Activated T-cell treated with anti-CD3 and anti-CD28 coated beads, Interleukin-2, amount 50 U/mL, for 72 hours (primary cell): ENCODE data around the gene ANKDD1B. TPM values are rescaled to one million over a fixed set of nuclear protein-coding genes. Genes with fewer than 3 reads are reported as not detected.
A peak's percentile ranks its signal among the peaks of the same experiment; 100 is the strongest.

Source experiments
- ATAC-seq, 2 donors: fragments of 150-1000 bp; cut with Tn5 transposase; replicated peaks in 1 of 2; 2 replicates each; pipeline ENCODE4 v1.10.0; 2021; ENCODE audit warnings: moderate library complexity in 2 of 2, mild to moderate bottlenecking in 1 of 2
- DNase-seq, 2 donors: peaks; one replicate each; pipeline ENCODE4 v3.0.0; 2021 to 2022; ENCODE audit warnings: mixed read lengths in 1 of 2
- H3K27ac Mint-ChIP-seq: one replicate; pipeline ENCODE4 v1.8.0; 2022; ENCODE audit warnings: mild to moderate bottlenecking, moderate library complexity, mixed read lengths
- H3K27me3 Mint-ChIP-seq: one replicate; pipeline ENCODE4 v1.8.0; 2022; ENCODE audit warnings: low read depth, mixed read lengths
- H3K36me3 Mint-ChIP-seq, 2 donors: one replicate each; pipeline ENCODE4 v1.8.0; 2022; ENCODE audit warnings: mixed read lengths in 2 of 2, mild to moderate bottlenecking in 1 of 2; ENCODE audit not compliant: insufficient read depth in 2 of 2
- H3K4me1 Mint-ChIP-seq: one replicate; pipeline ENCODE4 v1.8.0; 2022; ENCODE audit warnings: low read depth, mixed read lengths
- H3K4me3 Mint-ChIP-seq, 2 donors: one replicate each; pipeline ENCODE4 v1.8.0; 2022; ENCODE audit warnings: mild to moderate bottlenecking in 2 of 2, mixed read lengths in 2 of 2, moderate library complexity in 2 of 2
- H3K9me3 Mint-ChIP-seq, 2 donors: one replicate each; pipeline ENCODE4 v1.8.0; 2022; ENCODE audit warnings: mixed read lengths in 2 of 2
- total RNA-seq, 2 donors: library from RNA; stranded (reverse); gene quantifications; one replicate each; pipeline ENCODE4 v1.2.3, GENCODE V29; 2022

Gene ANKDD1B
- total RNA-seq, 2 donors from 2014 or later: 0.23 to 0.26 TPM

DNA sequence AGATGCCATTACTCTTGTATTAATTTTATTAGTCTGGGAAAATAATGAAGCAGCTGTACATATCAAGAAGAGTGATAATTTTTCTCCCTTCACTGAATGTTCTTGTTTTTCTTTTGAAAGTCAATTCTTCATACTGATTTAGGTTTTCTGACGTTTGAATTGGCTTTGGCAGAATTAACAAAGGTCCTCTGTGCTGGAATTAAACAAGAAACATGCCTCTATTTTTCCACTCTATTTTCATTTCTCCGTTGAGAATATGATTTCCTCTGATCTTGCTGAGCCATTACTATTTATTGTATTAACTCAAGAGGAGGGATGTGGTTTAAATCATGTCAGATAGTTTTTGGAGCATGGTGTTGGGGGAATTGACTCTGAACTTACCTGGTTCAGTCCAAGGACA lies 42.3 kb downstream of the ANKDD1B start:
- no peak for ATAC-seq
- no peaks in the 10 kb centered on the region for H3K9me3 Mint-ChIP-seq
- H3K4me1 Mint-ChIP-seq: peaks cover 13% of the 10 kb centered on the region

DNA sequence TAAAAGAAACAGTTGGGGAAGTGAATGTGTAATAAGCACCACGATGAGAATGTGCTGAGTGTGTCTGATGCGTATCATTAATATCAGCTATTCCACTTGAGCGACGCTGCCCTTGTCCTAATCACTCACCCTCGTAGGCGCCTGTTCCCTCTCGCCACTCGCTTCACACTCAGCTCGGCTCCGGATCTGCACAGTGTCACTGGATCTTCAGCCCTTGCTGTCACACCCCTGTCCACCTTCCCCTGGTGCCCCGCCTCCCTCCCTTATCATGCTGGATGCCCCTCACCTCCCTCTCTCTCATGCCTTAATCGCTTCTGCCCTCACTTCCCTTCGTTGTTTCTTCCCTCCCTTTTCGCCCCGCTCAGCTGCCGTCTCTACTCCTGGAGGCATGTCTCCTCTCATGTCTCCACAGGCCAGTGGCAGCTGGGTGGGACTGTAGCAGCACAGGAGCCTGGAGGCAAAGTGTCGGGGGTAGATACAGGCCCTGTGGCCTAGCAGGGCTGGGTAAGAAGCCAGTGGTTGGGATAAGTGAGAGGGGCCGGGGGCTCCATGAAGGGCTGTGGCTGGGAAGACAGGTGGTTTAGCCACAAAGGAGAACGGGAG lies 43.5 kb downstream of the ANKDD1B start:
- Mint-ChIP-seq H3K27ac (no peak overlapping the region), H3K9me3 (no peaks in the 10 kb centered on the region), H3K36me3 (no peaks in the 10 kb centered on the region), H3K4me1 (peaks cover 7% of the 10 kb centered on the region), H3K4me3 (no peak overlapping the region), H3K27me3 (peaks cover 19% of the 10 kb centered on the region)
- ATAC-seq: no peak
- DNase-seq: no peak

More for the DNA sequence above, 42.3 kb downstream of the ANKDD1B start:
- H3K27ac Mint-ChIP-seq: no peak overlapping the region
- no peak for DNase-seq
- H3K36me3 Mint-ChIP-seq: peaks cover 0 to 2% of the 10 kb centered on the region in 2 donors
- no peak overlapping the region for H3K4me3 Mint-ChIP-seq
- peaks cover 19% of the 10 kb centered on the region for H3K27me3 Mint-ChIP-seq

DNA sequence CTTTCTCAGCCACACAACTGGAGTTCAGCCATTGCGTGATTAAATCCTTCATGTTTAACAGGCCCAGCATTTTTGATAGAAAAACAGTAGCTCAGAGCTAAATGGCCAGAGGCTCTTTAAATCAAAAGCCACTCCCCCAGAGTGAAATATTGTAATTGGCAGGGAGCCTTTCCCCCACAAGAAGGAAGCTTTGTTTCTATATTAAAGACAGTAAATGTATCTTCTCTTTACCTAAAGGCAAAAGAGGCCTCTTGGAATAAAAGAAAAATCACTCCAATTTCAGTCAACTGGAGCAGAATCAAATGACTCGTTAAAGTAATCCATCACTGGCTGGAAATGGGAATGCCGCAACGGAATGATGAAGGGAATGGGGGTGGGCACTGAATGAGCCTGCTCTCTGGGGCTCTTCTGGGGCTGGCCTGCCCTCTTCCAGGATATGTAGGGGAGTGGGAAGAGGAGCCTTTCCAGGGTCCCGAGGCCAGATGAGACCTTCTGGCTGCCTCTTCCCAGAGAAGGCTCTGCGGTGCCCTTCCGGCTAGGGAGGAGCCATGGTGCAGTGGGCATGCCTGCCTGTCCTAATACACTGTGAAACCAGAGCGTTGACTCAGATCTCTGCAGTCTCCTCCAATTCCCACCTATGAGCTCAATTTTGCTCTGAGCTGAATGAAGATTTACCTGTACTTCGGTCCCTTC lies 45.2 kb downstream of the ANKDD1B start:
- Mint-ChIP-seq H3K27ac (no peak overlapping the region), H3K27me3 (peaks cover 19% of the 10 kb centered on the region), H3K4me1 (peaks cover 16% of the 10 kb centered on the region), H3K9me3 (no peaks in the 10 kb centered on the region), H3K36me3 (no peaks in the 10 kb centered on the region), H3K4me3 (peak overlapping the region in 1 of 2 donors; percentile 26)
- DNase-seq (no peak), ATAC-seq (no peak)

DNA sequence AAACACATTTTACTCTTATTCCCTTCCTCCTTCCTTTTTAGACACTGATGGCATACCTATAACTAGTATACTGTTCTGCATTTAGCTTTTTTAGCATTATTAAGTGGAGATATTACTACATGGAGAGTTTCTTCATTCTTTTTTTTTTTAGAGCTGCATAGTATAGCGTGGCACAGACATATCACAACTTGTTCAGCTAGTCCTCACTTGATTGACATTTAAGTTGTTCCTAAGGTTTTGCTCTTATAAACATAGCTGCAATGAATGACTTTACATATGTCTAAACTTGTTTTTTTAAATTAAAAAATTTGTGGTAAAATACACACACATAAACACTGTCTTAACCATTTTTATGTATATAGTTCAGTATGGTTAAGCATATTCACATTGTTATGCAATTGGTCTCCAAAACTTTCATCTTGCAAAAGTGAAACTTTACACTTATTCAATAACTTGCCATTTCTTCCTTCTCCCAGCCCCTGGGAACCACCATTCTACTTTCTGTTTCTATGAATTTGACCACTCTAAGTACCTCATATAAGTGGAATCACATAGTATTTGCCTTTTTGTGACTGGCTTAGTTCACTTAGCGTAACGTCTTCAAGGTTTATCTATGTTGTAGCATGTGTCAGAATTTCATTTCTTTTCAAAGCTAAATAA lies 48.7 kb downstream of the ANKDD1B start:
- H3K27ac Mint-ChIP-seq: no peak overlapping the region
- no peaks in the 10 kb centered on the region for H3K36me3 Mint-ChIP-seq
- ATAC-seq (no peak), DNase-seq (no peak)
- H3K9me3 Mint-ChIP-seq: no peaks in the 10 kb centered on the region
- H3K4me1 Mint-ChIP-seq: peaks cover 16% of the 10 kb centered on the region
- peaks cover 13% of the 10 kb centered on the region for H3K27me3 Mint-ChIP-seq
- no peak overlapping the region for H3K4me3 Mint-ChIP-seq

DNA sequence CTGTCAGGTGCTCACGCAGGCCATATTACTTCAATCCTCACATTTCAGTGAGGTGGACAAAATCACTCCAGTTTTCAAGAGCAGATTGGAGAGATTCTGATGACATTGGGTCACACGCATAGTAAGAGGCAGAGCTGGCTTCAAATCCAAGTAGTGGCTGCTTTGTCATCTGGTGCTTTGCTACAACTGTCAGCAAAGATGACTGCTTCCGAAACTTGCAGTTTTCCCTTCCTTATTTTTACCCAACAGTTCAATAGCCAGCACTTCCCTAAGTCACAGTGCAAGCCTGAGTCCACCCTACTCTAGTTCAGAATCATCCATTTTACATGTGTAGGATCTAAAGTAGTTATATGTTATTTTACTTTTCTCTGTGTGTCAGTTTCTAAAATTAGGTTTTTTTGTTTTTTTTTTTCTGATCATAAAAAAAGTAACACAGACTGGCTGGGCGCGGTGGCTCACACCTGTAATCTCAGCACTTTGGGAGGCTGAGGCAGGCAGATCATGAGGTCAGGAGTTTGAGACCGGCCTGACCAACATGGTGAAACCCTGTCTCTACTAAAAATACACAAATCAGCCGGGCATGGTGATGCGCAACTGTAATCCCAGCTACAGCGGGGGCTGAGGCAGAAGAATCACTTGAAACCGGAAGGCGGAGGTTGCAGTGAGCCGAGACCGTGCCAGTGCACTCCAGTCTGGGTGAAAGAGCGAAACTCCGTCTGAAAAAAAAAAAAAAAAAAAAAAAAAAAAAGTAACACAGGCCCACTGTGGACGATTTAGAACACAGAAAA lies 49.6 kb downstream of the ANKDD1B start:
- ATAC-seq: no peak
- H3K4me3 Mint-ChIP-seq: no peak overlapping the region
- H3K9me3 Mint-ChIP-seq: no peaks in the 10 kb centered on the region
- peaks cover 16% of the 10 kb centered on the region for H3K4me1 Mint-ChIP-seq
- H3K27me3 Mint-ChIP-seq: peaks cover 7% of the 10 kb centered on the region
- no peak overlapping the region for H3K27ac Mint-ChIP-seq
- no peaks in the 10 kb centered on the region for H3K36me3 Mint-ChIP-seq
- DNase-seq: no peak

DNA sequence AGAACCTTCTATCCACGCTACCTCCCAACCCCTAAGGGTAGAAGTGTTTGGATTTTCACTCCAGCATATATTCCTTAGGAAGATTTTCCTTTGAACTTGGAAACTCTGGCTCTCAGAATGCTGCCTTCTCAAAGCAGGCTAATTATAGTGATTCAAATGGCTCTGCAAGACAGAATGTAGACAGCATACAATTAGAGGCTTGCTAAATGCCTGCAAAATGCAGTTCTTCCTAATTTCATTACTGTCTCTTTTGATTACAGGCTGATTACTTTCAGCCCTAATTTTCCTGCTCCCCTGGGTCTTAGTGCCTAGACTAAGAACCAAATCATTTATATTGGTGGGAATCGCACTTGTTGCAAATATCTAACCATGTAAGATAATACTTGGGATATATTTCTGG lies 50.8 kb downstream of the ANKDD1B start:
- peaks cover 19% of the 10 kb centered on the region for H3K4me1 Mint-ChIP-seq
- DNase-seq: no peak
- no peaks in the 10 kb centered on the region for H3K36me3 Mint-ChIP-seq
- H3K27ac Mint-ChIP-seq: no peak overlapping the region
- H3K27me3 Mint-ChIP-seq: no peaks in the 10 kb centered on the region
- no peaks in the 10 kb centered on the region for H3K9me3 Mint-ChIP-seq
- no peak for ATAC-seq
- no peak overlapping the region for H3K4me3 Mint-ChIP-seq

DNA sequence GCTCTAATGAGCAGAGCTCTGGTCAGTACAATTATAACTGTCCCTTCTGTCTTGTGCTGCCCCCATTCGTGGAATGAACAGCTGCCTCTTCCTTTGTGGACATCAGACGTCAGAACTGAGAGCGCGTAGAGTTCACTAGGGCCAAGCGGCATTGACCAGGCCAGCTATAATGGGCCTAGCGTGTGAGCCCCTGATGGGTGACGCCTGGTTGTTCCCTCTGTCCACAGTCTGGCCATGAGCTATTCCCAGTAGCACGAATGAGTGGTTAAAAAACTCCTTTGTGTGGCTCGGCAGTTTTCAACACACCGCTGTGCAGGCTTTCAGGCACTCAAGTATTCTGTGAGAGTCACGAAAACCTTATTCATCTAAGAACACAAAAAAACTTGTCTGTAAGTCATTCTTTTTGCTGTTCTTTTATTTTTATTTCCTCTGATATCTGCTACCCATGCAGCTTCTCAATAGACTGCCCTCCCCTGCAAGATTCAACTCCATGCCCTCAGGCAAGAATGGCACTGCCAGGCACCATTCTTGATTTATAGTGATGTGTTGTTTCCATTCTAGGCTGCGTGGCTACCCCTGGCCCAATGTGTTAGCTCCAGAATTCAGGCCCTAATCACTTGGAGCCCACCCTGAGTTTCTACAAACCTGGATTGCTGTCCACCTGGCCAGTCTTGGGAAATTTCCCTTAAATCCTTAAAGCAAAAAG lies 52.5 kb downstream of the ANKDD1B start:
- no peaks in the 10 kb centered on the region for H3K27me3 Mint-ChIP-seq
- no peak for ATAC-seq
- no peaks in the 10 kb centered on the region for H3K9me3 Mint-ChIP-seq
- H3K4me3 Mint-ChIP-seq: no peak overlapping the region
- H3K36me3 Mint-ChIP-seq: no peaks in the 10 kb centered on the region
- no peak overlapping the region for H3K27ac Mint-ChIP-seq
- peaks cover 27% of the 10 kb centered on the region for H3K4me1 Mint-ChIP-seq
- DNase-seq: no peak

DNA sequence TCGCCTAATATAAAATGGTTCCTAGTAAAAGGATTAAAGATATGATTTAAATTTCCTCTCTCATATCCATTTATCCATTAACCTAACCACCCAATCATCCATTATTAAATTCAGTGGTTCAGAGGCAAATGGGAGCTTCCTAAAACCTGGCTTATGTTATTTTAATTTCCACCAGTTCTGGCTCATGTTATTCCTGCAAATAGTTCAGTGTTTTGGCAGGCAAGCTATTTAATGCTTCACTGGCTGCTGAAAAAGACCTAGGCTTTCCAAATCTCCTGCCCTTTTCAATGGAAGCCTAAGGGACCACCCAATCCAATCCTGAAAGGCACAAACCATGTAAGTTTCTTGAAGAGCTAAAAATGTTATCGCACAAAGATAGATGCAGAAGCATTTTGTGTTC lies 53.7 kb downstream of the ANKDD1B start:
- Mint-ChIP-seq H3K4me3 (no peak overlapping the region), H3K4me1 (peaks cover 38% of the 10 kb centered on the region), H3K9me3 (no peaks in the 10 kb centered on the region), H3K27ac (no peak overlapping the region), H3K27me3 (no peaks in the 10 kb centered on the region), H3K36me3 (no peaks in the 10 kb centered on the region)
- DNase-seq: no peak
- ATAC-seq: no peak

DNA sequence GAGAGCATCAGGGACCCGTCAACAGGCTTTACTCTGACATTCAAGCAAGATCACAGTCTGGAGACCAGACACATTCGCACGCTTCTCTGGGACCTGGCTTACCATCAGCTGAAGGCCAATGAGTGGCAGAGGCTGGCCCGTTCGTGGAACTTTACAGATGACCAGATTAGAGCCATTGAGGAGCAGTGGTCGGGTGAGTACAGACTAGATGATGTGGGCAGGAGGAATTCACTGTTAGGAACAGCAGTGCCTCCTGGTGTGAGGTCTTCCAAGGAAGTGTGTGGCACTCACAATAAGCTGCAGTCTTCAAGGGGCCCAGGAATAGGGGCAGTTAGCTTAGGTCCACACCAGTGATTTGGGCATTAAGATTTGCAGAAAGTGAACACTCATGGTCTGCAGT lies 55.5 kb downstream of the ANKDD1B start:
- DNase-seq (no peak), ATAC-seq (no peak)
- Mint-ChIP-seq H3K4me1 (peaks cover 47% of the 10 kb centered on the region), H3K27ac (peak overlapping the region; percentile 29), H3K9me3 (no peaks in the 10 kb centered on the region), H3K36me3 (no peaks in the 10 kb centered on the region), H3K4me3 (no peak overlapping the region), H3K27me3 (no peaks in the 10 kb centered on the region)

DNA sequence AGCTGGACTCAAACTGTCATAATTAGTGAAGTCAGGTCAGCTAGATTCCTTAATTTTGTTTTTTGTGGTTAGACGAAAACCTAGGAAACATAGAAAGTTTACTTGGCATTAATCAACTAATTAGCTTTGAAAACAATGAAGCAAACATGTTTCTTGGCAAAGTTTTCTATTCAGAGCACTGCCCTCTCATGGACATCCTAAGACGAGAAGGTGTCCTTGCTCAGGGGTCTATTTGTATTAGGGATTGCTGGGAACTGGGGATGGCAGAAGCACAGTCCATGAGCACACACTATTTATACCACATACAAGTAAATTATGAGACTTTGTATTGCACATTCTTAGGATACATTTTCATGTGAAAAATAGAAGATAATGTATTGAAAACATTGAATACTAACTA lies 56.3 kb downstream of the ANKDD1B start:
- ATAC-seq (no peak), DNase-seq (no peak)
- no peak overlapping the region for H3K4me3 Mint-ChIP-seq
- H3K9me3 Mint-ChIP-seq: no peaks in the 10 kb centered on the region
- no peaks in the 10 kb centered on the region for H3K27me3 Mint-ChIP-seq
- peaks cover 50% of the 10 kb centered on the region for H3K4me1 Mint-ChIP-seq
- no peak overlapping the region for H3K27ac Mint-ChIP-seq
- peaks cover 0 to 3% of the 10 kb centered on the region in 2 donors for H3K36me3 Mint-ChIP-seq

DNA sequence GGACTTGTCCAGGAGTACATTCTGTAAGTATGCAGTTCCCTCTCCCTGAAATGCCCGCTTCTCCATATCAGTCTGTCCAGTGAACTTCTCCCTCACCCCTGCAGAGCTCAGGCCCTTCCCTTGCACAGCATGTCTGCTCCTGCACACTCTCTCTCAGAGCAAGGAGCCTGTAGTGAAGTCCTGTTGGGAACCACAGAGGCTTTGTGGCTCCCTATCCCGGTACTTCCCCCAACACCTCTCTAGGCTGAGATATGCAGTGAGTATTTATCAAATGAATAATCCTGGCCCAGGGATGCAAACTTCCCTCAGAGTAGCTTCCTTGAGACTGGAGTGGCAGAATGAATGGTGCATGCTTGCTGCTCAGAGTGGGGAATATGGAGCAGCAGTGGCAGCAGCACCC lies 57.2 kb downstream of the ANKDD1B start:
- Mint-ChIP-seq H3K27me3 (no peaks in the 10 kb centered on the region), H3K27ac (peak overlapping the region; percentile 99), H3K4me3 (peak overlapping the region; percentile 87 to 94), H3K9me3 (no peaks in the 10 kb centered on the region), H3K36me3 (peaks cover 2 to 3% of the 10 kb centered on the region in 2 donors), H3K4me1 (peaks cover 52% of the 10 kb centered on the region)
- ATAC-seq (no peak), DNase-seq (no peak)

DNA sequence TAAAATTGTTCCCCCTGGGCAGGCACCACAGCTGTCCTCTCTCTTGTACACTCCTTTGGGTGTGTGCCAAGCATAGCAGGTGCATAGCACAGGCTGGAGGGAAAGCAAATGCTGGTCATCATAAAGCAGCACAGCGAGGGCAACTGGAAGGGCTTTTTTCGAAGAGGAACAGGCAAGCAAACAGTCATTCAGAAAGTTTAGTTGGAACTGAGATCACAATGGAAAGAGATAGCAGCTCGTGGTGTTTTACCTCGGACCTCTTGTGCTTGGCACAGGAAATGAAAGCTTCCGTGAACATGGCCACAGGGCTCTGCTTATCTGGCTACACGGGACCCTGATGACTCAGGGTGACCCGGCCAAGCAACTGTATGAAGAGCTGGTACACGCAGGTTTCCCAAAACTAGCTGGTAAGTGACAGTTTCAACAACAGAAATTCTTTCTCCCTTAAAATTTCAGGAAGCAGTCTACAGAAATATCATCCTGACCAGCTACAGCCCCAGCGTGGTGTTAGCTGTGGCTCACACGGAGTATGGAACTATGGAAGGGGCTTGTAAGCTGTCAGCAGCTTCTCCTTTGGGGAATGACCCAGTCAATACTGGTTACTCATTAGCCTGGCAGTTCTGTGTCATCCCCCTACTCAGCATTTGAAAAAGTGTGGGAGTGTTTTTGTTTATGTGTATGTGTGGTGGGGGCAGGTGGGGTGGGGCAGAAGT lies 57.9 kb downstream of the ANKDD1B start:
- H3K4me1 Mint-ChIP-seq: peaks cover 52% of the 10 kb centered on the region
- H3K27me3 Mint-ChIP-seq: no peaks in the 10 kb centered on the region
- ATAC-seq (peak; percentile 97 to 98), DNase-seq (peak; percentile 79 to 83)
- peak overlapping the region; percentile 99 for H3K27ac Mint-ChIP-seq
- no peaks in the 10 kb centered on the region for H3K9me3 Mint-ChIP-seq
- peaks cover 2 to 3% of the 10 kb centered on the region in 2 donors for H3K36me3 Mint-ChIP-seq
- peak overlapping the region; percentile 87 to 94 for H3K4me3 Mint-ChIP-seq
